Ectodermal cell (in vitro differentiated cells): Measurements from ENCODE around the gene GRAMD1B.

ENCODE experiments used
- H3K27ac ChIP-seq: 2 replicates; pipeline ENCODE4 v1.7.0; 2013; ENCODE audit warnings: mild to moderate bottlenecking, low read depth, low read length; ENCODE audit not compliant: insufficient read depth, poor library complexity, severe bottlenecking
- H3K27me3 ChIP-seq: 2 replicates; pipeline ENCODE4 v1.7.0; 2013; ENCODE audit warnings: mild to moderate bottlenecking, low read length; ENCODE audit not compliant: insufficient read depth, control insufficient read depth, poor library complexity, severe bottlenecking
- H3K36me3 ChIP-seq: one replicate; pipeline ENCODE4 v1.7.0; 2013; ENCODE audit warnings: low read length; ENCODE audit not compliant: control insufficient read depth, insufficient read depth
- H3K4me1 ChIP-seq: one replicate; pipeline ENCODE4 v1.7.0; 2013; ENCODE audit warnings: low read length; ENCODE audit not compliant: control insufficient read depth, insufficient read depth
- H3K4me3 ChIP-seq: 2 replicates; pipeline ENCODE4 v1.7.0; 2013; ENCODE audit warnings: low read depth, low read length, control low read depth; ENCODE audit not compliant: insufficient read depth
- H3K9me3 ChIP-seq: 2 replicates; pipeline ENCODE4 v1.7.0; 2013; ENCODE audit warnings: mild to moderate bottlenecking, low read length, moderate library complexity; ENCODE audit not compliant: control insufficient read depth
- WGBS, 2 experiments: methylation state at CpG; one replicate each; pipeline ENCODE4 v1.1.7; 2013; ENCODE audit warnings: missing lambda C conversion rate in 2 of 2; 5-methylcytosine and 5-hydroxymethylcytosine counted together

The GRAMD1B gene

DNA sequence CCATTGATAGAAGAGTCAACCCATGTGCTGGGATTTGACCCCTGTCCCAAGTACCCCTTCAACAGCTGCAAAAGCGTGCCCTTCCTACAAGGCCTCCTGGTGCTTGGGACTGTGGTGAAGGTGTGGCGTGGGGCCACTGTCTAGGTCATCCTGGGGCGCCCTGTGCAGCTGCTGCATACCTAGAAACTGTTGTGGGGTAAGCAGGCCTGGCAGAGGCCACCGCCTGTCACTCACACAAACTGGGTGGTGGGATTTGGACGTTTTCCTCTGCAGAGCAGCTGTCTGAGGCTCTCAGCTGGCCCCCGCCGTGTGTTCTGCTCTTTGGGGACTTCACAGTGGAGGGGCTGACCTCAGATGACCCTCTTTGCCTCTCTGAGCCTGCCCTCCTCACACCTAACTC lies 154.7 kb downstream of the GRAMD1B start:
- H3K27me3 ChIP-seq, result no peaks in the 10 kb centered on the region
- H3K27ac ChIP-seq, result no peak overlapping the region
- peaks cover 31% of the 10 kb centered on the region for H3K4me1 ChIP-seq
- WGBS, 2 experiments, result 79 to 83% methylated on average over 7 of the region's 7 CpGs
- H3K36me3 ChIP-seq, result no peaks in the 10 kb centered on the region
- H3K9me3 ChIP-seq, result no peaks in the 10 kb centered on the region
- H3K4me3 ChIP-seq, result no peak overlapping the region

DNA sequence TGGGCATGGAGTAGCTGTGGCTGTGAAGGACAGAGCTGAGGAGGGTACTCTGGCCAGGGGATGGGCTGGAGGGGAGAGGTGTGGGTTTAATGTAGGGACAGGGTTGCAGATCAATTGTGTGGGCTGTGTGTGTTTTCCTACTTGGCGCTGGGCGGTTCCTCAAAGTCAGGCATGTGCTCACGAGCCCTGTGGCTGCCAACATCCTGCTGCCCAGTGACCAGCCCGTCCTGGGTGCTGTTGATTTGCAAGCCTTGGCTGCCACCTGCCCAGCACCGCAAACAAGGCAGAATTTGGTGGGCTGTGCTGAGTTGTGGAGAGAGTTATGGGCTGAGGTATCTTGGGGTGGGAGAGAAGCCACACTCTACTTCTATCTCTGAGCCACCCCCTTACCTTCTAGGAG lies 155.1 kb downstream of the GRAMD1B start:
- Histone ChIP-seq H3K27me3 (no peaks in the 10 kb centered on the region), H3K4me3 (no peak overlapping the region), H3K4me1 (peaks cover 31% of the 10 kb centered on the region), H3K27ac (no peak overlapping the region), H3K9me3 (no peaks in the 10 kb centered on the region), H3K36me3 (no peaks in the 10 kb centered on the region)
- 91 to 94% methylated on average over 5 of the region's 5 CpGs for WGBS, 2 experiments

DNA sequence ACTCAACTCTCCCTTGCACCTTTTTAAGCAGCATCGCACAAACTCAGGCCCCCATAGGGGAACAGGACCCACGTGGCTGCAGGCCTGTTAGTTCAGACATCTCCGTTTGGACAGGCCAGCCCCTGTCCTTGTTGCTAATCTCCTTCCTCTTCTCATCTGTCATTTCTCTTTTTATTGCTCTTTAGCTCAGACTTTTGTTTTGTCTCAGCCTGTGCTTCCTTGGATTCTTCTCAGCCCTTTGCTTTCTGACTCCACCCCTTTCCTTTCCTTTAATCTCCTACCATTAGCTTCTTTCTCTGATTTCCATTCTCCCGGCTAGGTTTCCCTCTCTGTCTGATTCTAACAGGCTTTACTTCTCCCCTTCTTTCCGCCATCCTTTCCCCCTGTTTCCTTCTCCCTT lies 155.6 kb downstream of the GRAMD1B start:
- Histone ChIP-seq H3K4me3 (no peak overlapping the region), H3K27ac (no peak overlapping the region), H3K36me3 (no peaks in the 10 kb centered on the region), H3K4me1 (peaks cover 30% of the 10 kb centered on the region), H3K27me3 (no peaks in the 10 kb centered on the region), H3K9me3 (no peaks in the 10 kb centered on the region)
- WGBS, 2 experiments, result 60 to 63% methylated on average over 5 of the region's 5 CpGs

DNA sequence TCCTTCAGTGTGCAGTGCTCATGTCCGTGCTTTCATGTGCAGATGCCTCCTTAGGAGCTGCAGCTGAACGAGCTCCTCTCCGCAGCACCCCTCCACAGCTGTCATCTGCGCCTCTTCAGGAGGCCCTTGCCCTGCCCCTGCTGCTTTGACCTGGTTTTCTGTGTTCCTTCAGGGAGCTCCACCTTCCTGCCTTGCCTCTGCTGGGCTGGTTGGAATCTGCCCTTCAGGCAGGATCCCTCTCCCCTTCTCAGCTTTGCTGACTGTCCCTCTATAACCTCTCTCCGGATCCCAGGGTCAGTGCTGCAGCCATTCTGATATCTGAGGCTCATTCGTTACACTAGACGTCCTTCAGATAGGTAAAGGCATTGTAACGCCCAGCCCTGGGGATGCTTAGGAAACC lies 156.5 kb downstream of the GRAMD1B start:
- Histone ChIP-seq H3K4me1 (peaks cover 28% of the 10 kb centered on the region), H3K27me3 (no peaks in the 10 kb centered on the region), H3K36me3 (peaks cover 3% of the 10 kb centered on the region), H3K9me3 (no peaks in the 10 kb centered on the region), H3K4me3 (no peak overlapping the region), H3K27ac (no peak overlapping the region)
- 75 to 78% methylated on average over 8 of the region's 8 CpGs for WGBS, 2 experiments

DNA sequence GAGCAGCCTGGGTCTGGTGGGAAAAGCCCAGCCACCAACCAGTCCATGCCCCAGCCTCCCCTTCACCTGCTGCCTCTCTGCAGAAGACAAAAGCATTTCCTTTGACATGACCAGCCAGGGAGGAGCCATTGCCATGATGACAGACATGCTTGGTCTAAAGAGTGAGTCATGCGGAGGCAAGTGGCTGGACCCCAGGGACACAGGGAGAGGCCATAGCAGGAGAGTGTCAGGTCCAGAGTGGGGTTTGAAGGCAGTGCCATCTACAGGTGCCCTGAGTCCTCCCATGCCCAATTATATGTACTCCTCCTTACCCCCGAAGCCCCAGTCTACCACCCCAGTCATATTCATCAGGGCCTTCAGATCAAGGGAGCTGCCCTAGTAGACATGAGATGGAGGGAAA lies 157.0 kb downstream of the GRAMD1B start:
- Histone ChIP-seq H3K9me3 (no peaks in the 10 kb centered on the region), H3K4me3 (no peak overlapping the region), H3K27me3 (no peaks in the 10 kb centered on the region), H3K4me1 (peaks cover 28% of the 10 kb centered on the region), H3K27ac (no peak overlapping the region), H3K36me3 (peaks cover 3% of the 10 kb centered on the region)
- WGBS, 2 experiments, result 87 to 100% methylated on average over 2 of the region's 2 CpGs

DNA sequence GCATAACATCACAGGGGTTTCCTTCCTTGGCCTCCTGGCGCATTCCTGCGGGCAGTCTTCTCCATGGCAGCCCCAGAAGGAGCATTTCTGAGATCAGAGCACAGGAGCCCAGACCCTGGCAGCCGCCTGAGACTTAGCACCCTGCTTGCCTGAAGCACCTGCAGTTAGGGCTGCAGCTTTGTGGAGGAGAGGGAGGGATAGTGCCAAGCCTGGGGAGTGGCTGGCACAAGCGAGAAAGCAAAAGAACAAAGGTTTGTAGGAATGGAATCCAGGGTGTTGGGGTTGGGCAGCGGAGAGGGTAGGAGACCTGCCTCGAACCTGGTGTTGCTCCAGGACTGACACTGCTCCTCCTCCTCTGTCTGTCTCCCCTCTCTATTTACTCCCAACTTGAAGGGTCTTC lies 157.5 kb downstream of the GRAMD1B start:
- no peak overlapping the region for H3K4me3 ChIP-seq
- H3K36me3 ChIP-seq, result peaks cover 3% of the 10 kb centered on the region
- no peak overlapping the region for H3K27ac ChIP-seq
- H3K4me1 ChIP-seq, result peaks cover 28% of the 10 kb centered on the region
- H3K27me3 ChIP-seq, result no peaks in the 10 kb centered on the region
- no peaks in the 10 kb centered on the region for H3K9me3 ChIP-seq
- WGBS, 2 experiments, result 95 to 98% methylated on average over 6 of the region's 6 CpGs

DNA sequence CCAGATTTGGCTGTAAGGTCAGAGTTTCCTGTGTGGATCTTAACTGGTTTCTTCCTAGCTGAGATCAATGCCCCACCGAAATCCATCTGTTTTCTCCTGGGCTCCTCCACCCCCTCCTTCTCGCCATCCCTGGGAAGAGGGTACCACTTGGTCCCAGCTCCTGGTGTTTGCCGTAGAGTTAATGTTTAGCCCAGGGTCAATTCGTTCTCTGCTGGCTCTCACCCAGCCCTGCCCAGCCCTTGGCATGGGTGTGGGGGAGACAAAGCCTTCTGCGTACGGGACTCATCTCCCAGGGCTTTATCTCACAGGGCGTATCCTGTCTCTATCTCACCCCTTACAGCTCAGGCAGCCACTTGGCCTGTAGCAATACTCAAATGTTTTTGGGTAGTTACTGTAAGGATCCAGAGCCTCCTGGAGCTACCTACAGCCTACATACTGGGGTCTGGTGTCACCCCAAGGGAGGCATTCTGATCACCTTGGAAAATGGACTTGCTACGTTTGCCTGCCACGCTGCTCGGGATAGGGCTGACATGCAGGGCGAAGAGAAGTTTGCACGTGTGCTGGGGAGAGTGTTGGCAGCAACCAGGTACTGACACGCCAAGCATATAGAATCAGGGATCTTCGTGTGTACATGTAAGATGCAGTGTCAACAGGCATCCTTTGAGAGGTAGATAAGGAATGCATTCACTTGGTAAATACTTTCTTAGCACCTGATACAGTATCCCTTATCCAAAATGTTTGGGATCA lies 158.2 kb downstream of the GRAMD1B start:
- 95 to 96% methylated on average over 14 of the region's 14 CpGs for WGBS, 2 experiments
- Histone ChIP-seq H3K27me3 (no peaks in the 10 kb centered on the region), H3K27ac (no peak overlapping the region), H3K4me1 (peaks cover 28% of the 10 kb centered on the region), H3K4me3 (no peak overlapping the region), H3K36me3 (peaks cover 3% of the 10 kb centered on the region), H3K9me3 (no peaks in the 10 kb centered on the region)

DNA sequence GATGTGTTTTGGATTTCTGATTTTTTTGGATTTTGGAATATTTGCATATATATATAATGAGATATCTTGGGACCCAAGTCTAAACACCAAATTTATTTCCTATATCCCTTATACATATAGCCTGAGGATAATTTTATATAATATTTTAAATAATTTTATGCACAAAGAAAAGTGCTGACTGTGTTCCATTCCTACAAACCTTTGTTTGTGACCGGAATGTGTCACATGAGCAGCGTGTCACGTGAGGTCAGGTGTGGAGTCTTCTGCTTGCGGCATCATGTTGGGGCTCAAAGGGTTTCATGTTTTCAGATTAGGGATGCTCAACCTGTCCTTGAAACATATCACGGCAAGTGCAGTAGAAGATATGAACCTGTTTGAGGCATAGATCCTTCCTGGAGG lies 158.8 kb downstream of the GRAMD1B start:
- no peaks in the 10 kb centered on the region for H3K27me3 ChIP-seq
- no peaks in the 10 kb centered on the region for H3K9me3 ChIP-seq
- H3K4me1 ChIP-seq, result peaks cover 28% of the 10 kb centered on the region
- 96 to 97% methylated on average over 5 of the region's 5 CpGs for WGBS, 2 experiments
- H3K27ac ChIP-seq, result no peak overlapping the region
- peaks cover 3% of the 10 kb centered on the region for H3K36me3 ChIP-seq
- H3K4me3 ChIP-seq, result no peak overlapping the region

DNA sequence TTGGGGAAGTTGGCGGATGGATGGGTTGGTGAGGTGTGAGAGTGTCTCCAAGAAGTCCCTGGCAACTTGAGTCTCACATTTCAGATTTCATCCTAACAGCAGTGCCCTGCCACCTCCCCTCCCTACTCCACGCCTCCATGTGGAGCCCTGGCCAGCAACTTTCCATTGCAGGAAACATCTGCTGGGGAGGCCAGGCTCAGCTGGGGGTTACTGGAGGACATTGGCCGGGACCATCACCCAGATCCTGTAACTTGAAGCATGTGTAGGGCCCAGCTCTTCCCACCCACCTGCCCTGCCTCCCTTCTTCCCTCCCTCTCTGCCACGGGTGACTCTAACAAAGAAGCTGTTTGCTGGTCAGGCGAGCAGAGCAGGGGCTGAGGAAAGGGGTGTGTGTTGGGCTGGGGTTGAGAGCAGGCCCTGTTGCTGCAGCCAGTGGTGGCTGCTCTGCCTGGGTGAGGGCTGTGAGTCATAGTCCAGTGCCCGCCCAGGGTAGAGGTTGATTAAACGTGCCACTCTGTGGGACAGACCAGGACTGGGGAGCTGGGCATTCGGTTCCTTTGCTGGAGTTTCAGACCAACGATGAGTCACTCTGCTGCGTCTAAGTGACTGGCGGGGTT lies 160.3 kb downstream of the GRAMD1B start:
- Histone ChIP-seq H3K27ac (no peak overlapping the region), H3K4me1 (peaks cover 16% of the 10 kb centered on the region), H3K36me3 (peaks cover 3% of the 10 kb centered on the region), H3K4me3 (no peak overlapping the region), H3K27me3 (no peaks in the 10 kb centered on the region), H3K9me3 (no peaks in the 10 kb centered on the region)
- 88 to 90% methylated on average over 11 of the region's 11 CpGs for WGBS, 2 experiments

DNA sequence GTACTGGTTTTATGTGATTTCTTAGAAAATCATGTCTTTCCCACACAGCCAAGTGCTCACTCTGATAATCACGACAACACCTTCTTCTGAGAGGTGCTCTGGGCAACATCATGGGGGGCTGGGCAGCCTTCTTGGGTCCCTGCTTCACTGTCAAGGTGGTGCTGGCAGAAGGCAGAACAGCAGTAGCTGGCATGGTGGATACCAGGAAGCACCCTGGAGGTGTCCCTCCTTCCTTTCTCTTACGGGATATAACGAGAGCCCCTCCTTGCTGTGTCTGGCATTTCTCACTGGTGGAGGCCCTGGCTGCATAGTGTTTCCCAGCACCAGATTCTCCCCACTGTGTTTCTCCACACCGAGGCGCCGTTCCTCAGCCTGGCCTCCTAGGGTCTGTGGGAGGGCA lies 163.5 kb downstream of the GRAMD1B start:
- Histone ChIP-seq H3K36me3 (peaks cover 8% of the 10 kb centered on the region), H3K4me3 (no peak overlapping the region), H3K4me1 (no peaks in the 10 kb centered on the region), H3K27me3 (no peaks in the 10 kb centered on the region), H3K9me3 (no peaks in the 10 kb centered on the region), H3K27ac (no peak overlapping the region)
- WGBS, 2 experiments, result 93% methylated on average over 5 of the region's 6 CpGs
